Measurements from ENCODE around the gene SIPA1.

The SIPA1 gene

GRCh38 chr11:65637794-65638419 is at the start of gene SIPA1:
SIPA1 (plus strand) TSS chr11:65638101; CDS start chr11:65640922, 2,821 bp downstream.
- DNase-seq (ENCODE audit: low read depth in 2 of 2), result peak; percentile 67 to 69

GRCh38 chr11:65588199-65589054 is 49.5 kb upstream of the SIPA1 start:
- peak; percentile 77 to 82 for DNase-seq (ENCODE audit: low read depth in 2 of 2)

GRCh38 chr11:65589444-65590239 is 48.3 kb upstream of the SIPA1 start:
- DNase-seq (ENCODE audit: low read depth in 2 of 2), result peak; percentile 63 to 71

GRCh38 chr11:65590240-65590738 is 47.6 kb upstream of the SIPA1 start:
- no peak for DNase-seq (ENCODE audit: low read depth in 2 of 2)

DNA sequence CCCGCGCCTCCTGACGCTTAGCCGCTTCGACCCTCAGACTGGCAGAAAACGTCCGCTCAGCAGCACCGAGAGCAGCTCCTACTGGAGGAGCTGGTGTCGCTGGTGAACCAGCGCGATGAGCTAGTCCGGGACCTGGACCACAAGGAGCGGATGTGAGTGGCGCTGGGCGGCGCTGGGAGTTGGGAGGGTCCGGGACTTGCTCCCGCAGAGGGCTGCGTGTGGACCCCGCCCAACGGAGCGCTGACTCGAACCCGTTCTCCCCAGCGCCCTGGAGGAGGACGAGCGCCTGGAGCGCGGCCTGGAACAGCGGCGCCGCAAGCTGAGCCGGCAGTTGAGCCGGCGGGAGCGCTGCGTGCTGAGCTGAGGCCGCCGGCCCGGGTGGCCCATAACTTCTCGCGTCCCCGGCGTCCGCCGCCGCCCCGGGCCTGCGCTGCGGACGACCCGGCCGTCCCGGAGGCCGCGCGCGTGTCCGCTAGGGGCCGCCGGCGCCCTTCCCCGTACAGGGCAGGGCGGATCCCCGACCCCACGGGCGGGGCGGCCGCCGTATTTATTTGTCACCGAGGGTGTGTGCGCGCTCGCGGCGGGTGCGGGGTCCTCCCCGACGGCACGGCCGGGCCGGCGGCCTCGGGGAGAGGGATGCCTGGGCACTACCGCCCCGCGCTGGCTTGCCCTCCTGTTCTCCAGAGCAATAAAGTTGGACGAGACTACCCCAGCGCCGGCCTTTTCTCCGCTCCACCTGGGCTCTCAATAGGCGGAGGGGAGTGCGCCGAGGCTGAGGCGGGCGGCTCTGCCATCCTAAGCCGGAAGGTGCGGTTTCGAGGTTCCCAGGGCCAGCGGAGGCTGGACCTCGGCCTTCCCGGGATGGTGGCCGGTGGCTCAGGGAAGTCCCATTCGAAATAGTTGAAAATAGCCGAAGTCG is 45.7 kb upstream of the SIPA1 start:
- no peak for DNase-seq (ENCODE audit: low read depth in 2 of 2)

DNA sequence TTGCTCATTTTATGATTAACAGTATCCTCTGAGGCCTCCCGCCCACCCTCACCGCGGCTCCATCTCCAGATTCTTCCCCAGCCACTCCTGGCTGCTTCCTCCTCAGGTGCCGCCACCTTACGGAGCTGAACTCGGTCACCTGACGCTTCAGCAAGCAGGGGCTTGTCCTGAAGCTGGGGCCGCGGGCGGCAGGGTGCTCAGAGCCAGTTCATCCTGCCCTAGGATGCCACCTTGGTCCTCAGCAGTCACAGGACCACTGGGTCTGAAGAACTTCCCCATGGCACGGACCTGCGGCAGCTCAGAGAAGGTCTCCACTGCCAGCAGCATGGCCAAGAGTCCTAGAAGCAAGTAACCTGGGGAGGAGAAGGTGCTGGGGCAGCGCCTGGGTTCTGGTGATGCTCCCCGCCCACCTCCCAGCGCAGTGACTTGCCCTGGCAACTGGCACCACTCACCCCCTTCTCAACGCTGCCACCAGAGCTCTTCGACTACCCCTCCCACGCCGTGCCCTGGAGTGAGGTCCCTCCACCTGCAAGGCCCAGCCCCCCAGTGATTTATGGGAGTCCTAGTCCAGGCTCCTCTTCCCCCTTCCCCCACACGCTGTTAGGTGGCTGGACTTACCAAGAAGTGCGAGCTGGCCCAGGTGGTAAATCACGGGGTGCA is 44.9 kb upstream of the SIPA1 start:
- DNase-seq (ENCODE audit: low read depth in 2 of 2), result no peak

DNA sequence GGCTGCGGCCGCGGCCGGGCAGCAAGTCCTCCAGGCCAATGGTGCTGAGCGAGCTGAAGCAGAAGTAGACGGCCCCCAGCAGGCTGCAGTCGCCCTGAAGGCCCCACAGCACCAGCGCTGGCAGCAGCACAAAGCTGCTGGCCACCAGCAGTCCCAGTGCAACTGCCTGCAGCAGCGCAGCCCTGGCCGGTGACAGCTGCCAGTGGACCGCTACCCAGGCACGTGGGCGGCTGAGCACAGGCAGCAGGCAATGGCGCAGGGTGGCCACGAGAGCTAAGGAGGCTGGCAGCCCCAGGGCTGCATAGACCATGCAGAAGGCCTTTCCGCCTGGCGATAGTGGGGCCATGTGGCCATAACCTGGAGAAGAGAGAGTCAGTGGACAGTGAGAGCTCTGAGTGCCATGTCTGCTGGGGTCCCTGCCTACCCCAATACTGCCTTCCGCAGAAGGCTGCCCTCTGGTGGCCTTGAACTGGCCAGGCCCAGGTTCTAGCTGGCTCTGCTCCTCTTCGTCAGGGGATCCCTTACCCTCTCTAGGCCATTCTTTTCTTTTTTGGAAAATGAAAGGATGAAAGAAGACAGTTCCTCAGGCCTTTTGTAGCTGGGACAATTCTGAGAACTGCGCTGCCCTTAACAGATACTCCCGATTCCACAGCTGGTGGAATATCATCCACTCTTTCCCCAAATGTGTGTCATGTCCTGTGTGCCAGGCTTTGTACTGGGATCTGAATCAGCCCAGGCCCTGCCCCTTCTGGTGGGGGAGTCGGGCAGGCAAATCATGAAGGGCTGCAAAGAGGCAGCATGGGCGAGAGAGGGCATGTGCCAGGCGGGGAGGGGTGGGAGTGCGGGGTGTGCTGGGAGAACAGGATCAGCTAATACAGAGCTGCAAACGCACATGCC is 44.1 kb upstream of the SIPA1 start:
- DNase-seq (ENCODE audit: low read depth in 2 of 2), result no peak

GRCh38 chr11:65595131-65595530 is 42.8 kb upstream of the SIPA1 start:
- DNase-seq (ENCODE audit: low read depth in 2 of 2), result no peak

DNA sequence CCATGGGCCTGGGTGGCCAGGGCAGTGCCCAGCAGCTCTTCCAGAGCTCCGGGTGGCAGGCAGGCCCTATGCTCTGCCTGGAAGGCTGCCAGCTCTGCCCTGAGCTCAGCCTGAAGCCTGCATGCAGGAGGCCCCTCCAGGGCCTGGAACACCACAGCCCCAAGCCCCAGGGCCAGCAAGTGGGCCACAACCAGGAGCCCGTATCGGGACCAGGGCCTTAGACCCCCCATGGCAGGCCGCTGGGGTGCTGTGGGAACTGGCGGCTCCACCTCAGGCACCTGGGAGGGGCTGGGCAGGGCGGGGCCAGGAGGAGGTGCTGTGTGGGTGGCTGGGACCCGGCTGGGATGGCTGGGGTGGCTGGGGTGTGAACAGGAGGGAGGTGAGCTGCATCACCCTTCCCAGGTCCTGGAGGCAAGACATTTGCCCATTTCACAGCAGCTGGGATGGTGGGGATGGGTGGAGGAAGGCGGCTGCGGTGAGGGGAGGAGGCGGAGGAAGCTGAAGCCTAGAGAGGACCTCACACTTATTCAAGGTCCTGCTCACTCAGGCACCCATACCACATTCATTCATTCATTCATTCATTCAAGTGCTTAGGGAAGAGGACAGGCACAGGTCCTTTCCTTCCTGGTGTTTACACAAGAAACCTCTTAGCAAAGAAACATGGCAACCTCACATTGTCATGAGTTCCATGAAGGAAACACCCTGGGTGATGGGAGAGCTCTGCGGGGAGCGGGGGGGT is 42.2 kb upstream of the SIPA1 start, which contains the start of gene KCNK7:
TSS of gene KCNK7 (minus strand) at position 258 of the 739 bp plus-strand sequence. CDS start at position 230, 28 bp downstream.
- no peak for DNase-seq (ENCODE audit: low read depth in 2 of 2)

DNA sequence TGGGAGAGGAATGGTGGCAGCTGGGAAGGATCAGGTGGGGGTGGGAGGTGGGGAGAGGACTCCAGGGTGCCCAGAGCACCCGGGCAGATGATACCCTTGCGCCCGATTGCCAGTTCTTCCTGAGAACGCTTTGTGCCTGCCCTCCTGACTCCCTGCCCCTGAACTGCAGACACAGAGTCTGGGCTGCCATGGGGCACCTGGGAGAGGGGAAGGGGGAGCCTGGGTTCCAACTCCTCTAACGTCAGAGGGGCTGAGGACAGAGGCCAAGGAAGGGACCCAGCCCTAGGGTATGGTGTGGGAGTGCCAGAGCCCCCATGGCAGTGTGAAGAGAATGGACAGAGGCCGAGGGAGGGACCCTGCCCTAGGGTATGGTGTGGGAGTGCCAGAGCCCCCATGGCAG is 41.4 kb upstream of the SIPA1 start:
- DNase-seq (ENCODE audit: low read depth in 2 of 2), result no peak

DNA sequence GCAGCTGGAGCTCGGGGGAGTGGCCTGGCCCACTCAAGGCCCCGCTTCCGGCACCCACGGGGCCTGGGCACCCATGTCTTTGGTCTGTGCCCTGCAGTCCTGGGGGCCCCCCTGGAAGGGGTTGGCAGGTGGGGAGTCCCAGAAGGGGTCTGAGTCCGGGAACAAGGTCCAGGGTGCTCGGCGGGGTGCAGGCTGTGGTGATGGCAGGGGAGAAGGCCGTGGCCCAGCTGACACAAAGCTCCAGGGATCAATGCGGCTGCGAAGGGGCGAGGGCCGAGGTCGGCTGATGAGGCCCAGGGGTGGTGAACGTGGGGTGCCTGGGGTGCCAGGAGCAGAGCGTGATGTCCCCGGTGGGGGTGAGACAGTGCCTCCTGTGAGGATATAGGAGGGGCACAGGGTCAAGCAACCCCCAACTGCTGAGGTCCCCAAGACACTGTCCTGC is 39.6 kb upstream of the SIPA1 start:
- DNase-seq (ENCODE audit: low read depth in 2 of 2), result no peak

- DNase-seq (ENCODE audit: low read depth in 2 of 2), result no peak
These were observed 38.5 kb upstream of the SIPA1 start for GRCh38 chr11:65599216-65599954.

- no peak for DNase-seq (ENCODE audit: low read depth in 2 of 2)
These were observed 38.0 kb upstream of the SIPA1 start for GRCh38 chr11:65599955-65600246.

- no peak for DNase-seq (ENCODE audit: low read depth in 2 of 2)
These were observed 33.6 kb upstream of the SIPA1 start for GRCh38 chr11:65604258-65604657.

DNA sequence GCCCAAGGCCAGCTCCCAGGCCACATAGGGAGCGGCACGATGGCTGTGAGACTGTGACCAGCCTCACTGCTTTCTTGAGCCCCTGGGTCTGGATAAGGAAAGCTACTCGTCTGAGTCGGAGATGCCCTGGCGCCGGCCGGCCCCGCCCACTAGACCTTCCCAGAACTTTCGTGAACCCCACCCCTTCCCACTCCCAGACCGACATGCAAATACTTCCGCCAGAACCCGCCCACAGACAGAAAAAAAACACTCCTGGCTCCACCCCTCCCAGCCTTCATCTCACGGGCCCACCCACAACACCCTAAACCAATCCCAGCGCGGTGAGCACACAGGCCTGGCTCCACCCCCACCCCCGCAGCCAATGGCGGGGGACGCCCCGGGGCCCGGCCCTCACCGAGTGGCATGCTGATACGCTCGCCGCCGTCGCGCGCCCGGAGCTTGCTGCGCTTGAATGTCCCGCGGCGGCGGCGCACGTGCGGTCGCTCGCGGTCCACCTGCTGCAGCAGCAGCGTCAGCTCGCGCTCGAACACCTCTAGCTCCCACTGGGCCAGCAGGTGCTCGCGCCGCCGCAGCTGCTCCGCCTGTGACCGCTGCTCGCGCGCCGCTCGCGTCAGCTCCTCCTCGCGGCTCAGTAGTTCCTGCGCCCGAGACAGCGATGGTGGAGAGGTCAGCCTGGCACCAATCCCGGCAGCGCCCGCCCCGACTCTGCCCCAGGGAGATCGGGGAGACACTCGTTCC is 30.9 kb upstream of the SIPA1 start:
- no peak for DNase-seq (ENCODE audit: low read depth in 2 of 2)

- no peak for DNase-seq (ENCODE audit: low read depth in 2 of 2)
These were observed 30.1 kb upstream of the SIPA1 start for GRCh38 chr11:65607614-65608426.

DNA sequence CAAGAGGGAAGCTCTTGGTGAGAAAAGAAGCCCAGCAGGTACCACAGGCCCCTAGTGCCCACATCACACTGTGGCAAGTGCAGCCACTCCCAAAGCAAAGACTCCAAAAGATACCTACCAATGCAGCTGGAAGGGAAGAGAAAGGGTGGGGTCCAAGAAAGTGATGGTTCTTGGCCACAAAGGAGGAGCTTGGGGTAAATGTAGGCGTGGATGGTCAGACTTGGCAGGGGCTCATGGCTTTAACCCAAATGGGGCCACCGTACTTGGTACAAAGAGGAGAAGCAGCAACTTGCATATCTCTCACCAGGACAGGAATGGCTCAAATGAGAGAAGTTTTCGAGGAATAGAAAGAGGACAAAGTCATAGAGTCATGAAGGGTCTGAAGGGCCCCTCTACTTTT is 28.7 kb upstream of the SIPA1 start:
- DNase-seq (ENCODE audit: low read depth in 2 of 2), result no peak

Measured in stimulated activated CD8-positive, alpha-beta memory T cell treated with anti-CD3 and anti-CD28 coated beads, Interleukin-15, amount 100 ng/mL, for 48 hours (primary cell).